HL-60/S4 treated with retinoic acid at 250 ng/mL for 4 days and 3 days (cell line): ENCODE data around the gene HEXD.

Experiments
- in situ Hi-C: fragments of 300-500 bp; cut with MboI; formaldehyde crosslinking; loops from 2 replicates; pipeline ENCODE4 v1.7.0; 2022; ENCODE audit warnings: low sequenced_read_pairs

HEXD gene

DNA sequence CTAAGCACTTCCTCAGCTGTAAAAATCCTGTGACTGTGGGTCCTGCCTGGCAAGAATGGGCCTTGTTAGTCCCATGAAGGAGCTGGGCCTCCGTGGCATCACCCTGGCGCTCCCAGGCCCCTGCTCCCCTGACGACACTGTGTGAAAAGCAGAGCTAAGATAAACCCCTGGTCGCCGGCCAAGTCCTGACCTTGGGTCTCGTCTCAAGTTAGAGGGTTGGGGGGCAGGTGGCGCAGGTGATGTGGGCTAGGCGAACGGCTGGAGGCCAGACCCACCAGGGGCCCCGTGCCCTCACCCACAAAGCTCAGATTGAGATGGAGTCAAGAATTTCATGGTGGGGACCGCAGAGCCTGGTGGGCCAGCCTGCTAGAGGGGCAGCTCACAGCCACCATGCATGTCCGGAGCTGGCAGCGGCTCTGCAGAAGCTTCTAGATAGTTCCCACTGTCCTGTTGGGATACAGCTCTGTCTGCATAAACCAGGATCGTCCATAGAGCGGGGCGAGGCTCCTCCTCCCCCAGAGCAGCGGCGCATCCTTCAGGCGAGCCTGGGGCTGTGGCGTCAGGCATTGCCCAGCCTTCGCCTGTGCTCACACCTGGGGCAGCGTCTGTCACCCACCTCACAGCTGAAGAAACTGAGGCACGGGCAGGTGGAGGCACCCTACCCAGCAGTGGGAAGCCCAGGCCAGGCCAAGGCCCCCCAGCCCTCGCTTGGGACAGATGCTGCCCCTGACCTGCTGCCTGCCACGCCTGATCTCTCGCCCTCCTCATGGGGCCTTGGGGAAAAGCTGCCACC is 20.4 kb downstream of the HEXD start:
- in situ Hi-C loops = loop anchor here (25.0 kb wide), 1 partner anchor 99 kb away; no protein-coding TSS in a partner anchor

DNA sequence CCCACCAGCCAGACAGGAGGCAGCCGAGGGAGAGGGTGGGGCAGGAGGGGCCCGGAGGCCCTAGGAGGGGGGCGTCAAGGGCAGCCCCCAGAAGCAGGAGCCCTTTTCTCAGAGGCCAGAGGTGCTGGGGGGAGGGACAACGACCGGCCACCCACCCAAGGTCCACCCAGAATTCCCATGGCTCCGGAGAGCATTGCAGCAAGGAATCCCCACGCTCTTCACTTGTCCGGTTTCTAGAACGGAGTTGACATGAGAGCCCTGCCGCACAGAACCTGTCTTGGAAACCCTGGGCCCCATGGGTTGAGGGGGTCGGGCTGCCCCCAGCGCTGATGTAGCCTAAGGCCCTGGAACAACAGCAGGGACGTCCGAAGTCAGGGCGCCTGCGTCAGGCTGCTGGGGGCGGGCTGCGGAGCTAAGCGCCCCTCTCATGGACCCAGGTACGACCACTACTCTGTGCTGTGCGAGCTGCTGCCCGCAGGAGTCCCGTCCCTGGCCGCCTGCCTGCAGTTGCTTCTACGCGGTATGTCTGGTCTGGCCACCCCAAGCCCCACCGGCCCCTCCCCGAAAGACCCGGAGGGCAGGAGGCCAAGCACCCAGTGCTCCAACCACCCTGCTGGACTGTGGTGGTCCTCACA is 21.2 kb downstream of the HEXD start:
- in situ Hi-C loops = loop anchor here (25.0 kb wide), 1 partner anchor 98 kb away; no protein-coding TSS in a partner anchor

DNA sequence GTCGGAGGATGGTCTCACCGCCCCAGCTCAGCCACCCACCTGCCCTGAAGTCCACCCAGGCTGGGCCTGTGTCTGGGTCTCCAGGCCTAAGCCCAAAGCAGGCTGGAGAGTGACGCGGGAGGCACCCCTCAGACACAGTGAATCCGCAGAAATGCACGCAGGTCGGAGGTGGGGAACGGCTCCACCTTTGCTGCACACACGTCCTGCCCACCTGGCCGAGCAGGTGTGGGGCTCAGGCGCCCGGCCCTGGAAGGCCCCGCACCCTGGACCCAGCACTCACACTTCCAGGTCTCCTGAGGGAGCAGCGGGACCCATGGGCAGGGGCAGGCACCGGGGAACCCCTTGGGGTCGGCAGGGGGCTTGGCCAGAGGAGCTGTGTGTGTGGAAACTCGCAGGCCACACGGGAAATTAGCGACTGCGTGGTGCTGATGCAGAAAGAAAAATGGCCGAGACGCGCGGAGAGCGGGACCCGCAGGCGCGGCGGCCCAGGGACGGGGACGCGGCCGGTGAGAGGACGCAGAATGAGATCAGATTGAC is 21.8 kb downstream of the HEXD start:
- in situ Hi-C loops = loop anchor here (25.0 kb wide), 1 partner anchor 97 kb away; no protein-coding TSS in a partner anchor

DNA sequence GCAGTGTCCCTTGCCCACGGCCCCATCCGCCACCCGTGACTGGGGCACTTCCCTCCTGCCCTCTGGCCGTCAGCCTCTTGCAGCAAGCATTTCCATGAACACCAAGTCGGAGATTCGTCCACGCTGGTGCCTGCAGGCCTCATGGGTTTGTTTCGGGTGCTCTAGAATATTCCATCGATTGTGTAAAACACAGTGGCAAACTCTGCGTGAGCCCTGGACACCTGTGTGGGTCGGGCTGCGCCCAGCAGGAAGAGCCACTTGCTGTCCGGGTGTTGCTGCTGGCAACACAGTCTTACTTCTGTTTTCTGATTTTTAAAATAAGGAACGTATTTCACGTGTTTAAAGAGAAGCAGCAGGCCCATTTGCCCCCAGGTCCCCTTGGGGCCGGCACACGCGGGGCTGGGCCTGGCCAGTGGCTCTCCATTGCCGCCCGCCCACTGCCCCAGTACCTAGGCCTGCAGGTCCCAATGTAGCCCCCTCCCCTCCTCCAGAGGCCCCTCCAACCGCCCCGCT is 22.4 kb downstream of the HEXD start:
- in situ Hi-C loops = loop anchor here (25.0 kb wide), 1 partner anchor 97 kb away; no protein-coding TSS in a partner anchor

DNA sequence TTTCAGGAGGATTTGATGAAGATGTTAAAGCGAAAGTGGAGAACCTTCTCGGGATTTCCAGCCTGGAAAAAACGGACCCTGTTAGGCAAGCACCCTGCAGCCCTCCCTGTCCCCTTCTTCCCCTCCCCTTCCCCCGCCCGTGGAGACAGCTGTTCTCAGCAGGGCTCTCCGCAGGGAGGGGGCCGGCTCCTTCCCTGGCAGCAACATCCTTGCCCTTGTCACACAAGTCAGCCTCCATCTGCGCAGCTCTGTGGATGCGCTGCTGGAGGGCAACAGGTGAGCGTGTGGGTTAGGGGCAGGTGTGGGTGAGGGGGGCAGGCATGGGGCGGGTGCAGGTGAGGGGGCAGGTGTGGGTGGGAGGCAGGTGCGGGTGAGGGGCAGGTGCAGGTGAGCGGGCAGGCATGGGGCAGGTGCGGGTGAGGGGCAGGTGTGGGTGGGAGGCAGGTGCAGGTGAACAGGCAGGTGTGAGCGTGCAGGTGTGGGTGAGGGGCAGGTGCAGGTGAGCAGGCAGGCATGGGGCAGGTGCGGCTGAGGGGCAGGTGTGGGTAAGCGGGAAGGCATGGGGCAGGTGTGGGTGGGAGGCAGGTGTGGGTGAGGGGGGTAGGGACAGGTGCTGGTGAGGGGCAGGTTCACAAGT is 23.0 kb downstream of the HEXD start:
- in situ Hi-C loops = loop anchor here (25.0 kb wide), 1 partner anchor 96 kb away; no protein-coding TSS in a partner anchor

DNA sequence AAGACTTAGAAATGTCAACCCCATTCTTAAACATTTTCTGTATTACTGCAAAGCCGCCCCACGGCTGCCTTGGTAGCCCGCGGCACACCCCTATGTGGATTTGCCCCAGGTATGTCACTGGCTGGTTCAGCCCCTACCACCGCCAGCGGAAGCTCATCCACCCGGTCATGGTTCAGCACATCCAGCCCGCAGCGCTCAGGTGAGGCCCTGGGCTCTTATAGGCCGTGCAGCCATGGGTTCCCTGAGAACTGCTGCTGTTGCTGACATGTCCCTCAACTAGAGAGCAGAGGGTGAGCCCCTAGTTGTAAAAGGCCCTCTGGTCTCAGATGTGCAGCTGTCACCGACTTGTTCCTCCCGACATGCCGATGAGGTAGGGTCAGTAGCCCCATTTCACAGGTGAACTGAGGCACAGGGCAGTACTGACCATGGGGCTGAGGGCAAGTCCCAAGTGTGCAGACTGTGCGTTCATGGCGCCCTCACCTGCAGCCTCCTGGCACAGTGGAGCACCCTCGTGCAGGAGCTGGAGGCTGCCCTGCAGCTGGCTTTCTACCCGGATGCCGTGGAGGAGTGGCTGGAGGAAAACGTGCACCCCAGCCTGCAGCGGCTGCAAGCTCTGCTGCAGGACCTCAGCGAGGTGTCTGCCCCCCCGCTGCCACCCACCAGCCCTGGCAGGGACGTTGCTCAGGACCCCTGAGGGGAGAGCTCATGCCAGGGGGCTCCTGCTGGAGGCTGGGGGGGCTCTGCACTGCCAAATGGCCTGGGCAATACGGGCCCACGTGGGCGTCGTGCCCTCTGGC is 23.7 kb downstream of the HEXD start:
- in situ Hi-C loops = loop anchor here (25.0 kb wide), 1 partner anchor 95 kb away; no protein-coding TSS in a partner anchor

DNA sequence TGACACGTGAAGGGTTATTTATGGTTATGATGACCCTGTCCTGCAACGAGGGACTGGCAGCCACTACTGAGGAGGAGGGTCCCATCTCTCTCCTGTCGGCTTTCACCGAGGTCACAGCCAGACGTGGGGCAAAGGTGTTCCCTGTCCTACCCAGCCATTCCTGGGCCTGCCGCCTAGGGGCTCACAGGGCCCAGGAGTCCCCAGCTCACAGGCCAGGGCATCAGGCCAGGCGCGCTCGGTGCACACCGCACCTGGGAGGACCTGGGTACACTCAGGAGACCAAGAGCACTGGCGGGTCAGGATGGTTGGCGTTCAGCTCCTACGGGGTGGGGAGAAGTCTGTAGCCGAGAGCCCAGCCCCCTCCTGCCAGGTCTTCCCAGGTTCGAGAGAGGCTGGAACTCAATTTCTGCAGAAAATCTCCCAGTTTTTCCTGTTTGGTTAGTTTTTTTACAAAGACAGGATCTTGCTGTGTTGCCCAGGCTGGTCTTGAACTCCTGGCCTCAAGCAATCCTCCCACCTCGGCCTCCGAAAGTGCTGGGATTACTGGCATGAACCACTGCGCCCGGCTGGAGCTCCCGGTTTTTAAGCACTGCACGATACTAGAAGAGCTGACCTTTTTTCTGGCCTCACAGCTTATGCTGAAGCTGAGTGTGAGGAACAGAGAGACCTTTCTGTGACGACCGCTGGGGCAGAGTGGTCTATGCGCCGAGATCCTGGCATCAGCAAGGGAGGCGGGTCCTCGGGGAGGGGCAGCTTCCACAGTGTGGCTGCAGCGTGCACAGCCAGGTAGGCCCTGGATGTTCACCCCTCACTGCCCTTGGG is 24.7 kb downstream of the HEXD start:
- in situ Hi-C loops = loop anchor here (25.0 kb wide), 1 partner anchor 94 kb away; no protein-coding TSS in a partner anchor

DNA sequence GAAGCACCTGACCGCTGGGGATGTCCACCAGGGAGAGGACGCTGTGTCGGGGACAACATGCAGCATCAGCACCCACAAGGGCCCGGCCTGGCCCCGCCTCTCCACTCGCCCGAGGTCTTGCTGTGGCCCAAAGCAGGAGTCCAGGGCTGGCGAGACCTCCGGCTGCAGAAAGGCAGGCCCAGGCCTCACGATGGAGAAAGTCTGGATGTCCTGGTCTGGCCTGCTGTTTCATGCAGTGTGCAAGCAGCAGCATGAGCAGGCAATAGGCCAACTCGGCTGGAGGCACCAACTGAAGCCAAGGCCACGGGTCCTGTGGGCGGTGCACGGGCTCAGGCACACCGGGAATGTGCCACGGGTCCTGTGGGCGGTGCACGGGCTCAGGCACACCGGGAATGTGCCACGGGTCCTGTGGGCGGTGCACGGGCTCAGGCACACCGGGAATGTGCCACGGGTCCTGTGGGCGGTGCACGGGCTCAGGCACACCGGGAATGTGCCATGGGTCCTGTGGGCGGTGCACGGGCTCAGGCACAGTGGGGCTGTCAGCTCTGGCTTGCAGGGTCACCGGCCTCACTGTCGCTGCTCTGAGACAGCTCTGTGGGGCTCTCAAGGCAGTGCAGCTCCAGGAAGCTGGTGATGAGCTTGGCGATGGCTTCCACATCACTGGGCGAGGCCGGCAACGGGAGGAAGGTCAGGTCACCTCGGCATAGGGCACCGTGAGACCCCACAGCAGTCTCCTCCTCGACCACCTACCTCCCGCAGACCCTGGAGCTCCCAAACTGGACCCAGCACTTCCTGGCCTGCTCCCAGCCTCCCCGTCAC is 25.5 kb downstream of the HEXD start:
- in situ Hi-C loops = loop anchor here (25.0 kb wide), 1 partner anchor 94 kb away; no protein-coding TSS in a partner anchor

DNA sequence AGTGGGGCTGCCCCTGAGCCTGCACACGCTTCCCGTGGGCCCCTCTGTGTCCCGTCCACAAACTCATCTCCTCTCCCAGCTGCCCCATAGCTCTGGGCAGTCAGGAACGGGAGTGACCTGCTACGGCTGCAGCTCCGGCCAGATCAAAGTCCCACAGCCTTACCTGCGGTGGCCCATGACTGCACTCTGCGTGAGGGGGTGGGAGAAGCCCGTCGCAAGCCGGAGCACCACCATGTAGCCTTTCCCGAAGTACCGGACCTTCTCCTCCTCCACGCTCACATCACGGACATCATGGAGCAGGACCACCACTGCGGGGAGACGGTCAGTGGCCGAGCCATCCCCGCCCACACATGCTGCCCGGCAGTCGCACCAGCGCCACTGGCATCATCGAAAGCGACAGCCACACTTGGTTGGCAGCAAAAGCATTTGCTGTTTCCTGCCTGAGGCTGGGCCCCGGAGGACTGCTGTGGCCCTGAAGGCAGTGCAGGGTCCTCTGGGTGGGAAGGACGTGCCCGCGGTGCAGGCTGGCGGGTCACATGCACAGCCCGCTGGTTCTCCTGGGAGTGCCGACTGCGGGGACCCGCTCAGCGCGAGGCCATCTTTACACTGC is 26.2 kb downstream of the HEXD start:
- in situ Hi-C loops = loop anchor here (25.0 kb wide), 1 partner anchor 93 kb away; no protein-coding TSS in a partner anchor

DNA sequence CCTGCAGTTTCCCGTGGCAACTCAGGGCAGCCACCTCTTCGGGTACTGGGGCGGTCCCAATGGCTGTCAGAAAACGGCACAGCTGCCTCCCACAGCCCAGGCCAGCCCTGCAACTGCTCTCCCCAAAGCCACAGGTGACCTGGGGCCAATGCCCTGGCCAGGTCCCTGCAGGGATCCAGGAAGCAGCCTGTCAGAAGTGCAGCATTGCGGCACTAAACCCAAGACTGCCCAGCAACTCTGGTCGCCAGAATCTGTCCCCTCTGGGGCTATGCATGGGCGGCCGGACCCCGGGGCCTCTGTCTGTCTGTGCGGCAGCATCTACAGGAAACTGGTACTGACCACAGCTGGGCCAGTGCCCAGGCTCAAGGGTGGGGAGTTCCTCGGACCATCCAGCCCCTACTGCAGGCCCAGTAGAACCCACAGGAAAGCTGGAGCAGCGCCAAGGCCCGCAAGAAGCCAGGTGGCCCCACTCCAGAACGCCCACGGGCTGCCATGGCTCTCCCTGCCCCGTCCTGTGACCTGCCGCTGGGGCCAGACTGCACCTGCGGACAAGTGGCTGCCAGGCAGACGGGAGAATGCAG is 26.9 kb downstream of the HEXD start:
- in situ Hi-C loops = loop anchor here (25.0 kb wide), 1 partner anchor 92 kb away; no protein-coding TSS in a partner anchor

DNA sequence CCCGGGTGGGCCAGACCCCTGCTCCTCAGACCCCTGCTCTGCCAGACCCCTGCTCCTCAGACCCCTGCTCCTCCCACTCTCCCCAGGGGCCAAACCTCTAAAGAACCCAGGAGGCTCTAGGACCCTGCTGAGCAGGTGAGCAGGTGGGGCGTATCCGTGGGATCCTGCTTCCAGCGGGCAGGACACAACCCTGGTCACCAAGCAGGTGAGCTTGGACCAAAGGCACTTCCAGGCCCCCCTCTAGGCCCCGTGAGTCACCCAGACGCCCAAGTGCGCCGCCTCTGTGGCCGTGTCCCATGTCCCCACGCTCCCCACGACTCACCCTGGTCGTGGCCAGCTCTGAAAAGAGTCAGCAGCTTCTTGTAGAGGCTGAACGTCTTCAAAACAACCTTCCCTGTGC is 27.4 kb downstream of the HEXD start:
- in situ Hi-C loops = loop anchor here (25.0 kb wide), 1 partner anchor 92 kb away; no protein-coding TSS in a partner anchor

DNA sequence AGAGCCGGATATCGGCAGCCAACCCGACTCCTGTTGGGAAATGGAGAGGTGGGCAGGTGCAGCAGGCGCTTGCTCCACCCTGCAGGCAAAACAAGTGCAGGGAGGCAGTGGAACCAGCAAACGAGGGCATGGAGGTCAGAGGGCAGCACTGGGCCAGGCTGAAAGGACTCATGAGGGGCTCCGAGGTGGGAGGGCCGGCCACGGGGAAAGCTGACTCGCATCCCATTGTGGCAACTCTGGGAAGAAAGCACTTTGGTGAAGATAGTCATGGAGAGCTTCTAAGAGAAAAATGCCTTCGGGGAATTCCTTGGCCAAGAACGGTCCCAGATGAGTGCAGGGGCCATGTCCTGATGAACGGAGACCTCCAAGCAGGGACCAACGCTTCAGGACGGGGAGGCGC is 28.0 kb downstream of the HEXD start:
- in situ Hi-C loops = loop anchor here (25.0 kb wide), 1 partner anchor 91 kb away; no protein-coding TSS in a partner anchor

DNA sequence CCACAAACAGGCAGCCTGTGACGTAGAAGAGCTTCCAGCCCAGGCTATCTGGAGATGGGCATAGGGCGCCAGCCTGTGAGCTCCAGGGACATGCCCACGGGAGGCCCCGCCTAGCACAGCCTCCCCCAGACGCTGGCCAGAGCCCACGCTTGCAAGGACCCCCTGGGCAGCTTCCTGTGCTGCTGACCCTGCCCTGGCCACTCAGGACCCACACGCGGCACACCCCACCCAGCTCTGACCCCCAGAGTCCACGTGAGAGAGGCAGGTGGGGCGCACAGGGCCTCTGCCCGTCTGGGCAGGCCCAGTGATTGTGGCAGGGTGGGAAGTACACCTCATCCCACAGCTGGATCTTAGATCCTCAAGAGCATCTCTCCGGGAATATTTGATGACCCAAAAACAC is 28.5 kb downstream of the HEXD start:
- in situ Hi-C loops = loop anchor here (25.0 kb wide), 1 partner anchor 91 kb away; no protein-coding TSS in a partner anchor

DNA sequence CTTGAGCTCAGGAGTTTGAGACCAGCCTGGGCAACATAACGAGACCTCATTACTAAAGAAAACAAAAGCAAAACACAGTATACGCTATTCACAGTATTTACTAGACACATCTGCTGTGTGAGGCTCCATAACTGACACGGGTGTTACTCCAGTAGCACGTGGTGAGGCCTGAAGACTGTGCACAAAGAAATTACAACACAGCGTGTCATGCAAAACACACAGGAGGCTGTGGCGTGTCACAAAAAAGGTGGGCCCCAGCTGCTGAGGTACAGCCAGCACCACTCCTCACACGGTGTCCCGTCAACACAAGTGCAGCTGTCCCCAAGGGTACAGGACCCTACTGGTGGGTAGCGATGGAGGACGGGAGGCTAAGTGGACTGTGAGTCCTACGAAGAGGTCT is 29.7 kb downstream of the HEXD start:
- in situ Hi-C loops = loop anchor here (25.0 kb wide), 1 partner anchor 89 kb away; no protein-coding TSS in a partner anchor

DNA sequence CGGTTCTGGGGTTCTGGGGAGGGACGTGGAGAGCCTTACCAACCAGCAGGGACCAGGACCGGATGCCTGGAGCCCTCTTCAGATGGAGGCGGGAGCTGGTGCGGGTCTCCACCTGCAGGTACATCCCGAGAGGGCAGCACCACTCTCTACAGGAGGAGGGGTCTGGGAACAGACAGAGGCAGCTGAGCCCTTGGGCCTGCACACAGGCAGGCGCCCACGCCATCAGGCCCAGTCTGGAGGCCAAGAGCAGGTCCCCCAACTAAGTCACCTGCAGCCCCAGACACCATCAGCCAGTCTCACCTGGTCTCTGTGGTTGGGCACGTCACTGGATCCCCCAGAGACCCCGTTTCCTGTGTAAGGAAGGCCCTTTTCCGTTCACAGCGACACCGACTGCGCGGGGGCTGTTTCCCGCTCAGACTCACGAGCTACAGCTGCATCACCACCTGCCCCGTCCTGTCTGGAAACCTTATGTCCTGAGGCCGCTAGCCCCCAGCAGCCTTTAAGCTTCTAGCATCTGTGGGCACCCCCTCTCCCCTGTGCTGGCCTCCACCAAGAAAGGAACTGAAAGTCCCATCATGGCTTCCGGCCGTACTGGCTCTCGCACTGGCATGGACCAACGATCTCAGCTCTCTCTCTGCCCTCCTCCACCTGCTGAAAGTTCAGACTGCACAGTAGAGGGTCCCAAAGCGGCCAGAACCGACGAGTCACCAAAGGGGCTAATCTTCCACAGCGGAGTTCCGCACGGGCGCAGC is 31.2 kb downstream of the HEXD start:
- in situ Hi-C loops = loop anchor here (25.0 kb wide), 1 partner anchor 88 kb away; no protein-coding TSS in a partner anchor

DNA sequence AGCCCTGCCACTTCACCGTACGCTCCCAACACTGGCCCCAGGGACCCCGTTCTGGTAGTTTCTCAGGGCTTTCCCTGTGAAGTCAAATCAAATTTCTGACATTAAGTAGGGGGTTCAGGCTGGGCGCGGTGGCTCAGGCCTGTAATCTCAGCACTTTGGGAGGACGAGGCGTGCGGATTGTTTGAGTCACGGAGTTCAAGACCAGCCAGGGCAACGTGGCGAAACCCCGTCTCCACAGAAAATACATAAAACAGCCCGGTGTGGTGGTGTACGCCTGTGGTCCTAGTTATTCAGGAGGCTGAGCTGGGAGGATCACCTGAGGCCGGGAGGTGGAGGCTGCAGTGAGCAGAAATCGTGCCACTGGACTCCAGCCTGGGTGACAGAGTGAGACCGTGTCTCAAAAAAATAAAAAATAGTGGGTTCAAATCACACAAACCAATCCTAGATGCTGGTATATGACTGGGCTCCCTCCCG is 31.8 kb downstream of the HEXD start:
- in situ Hi-C loops = loop anchor here (25.0 kb wide), 1 partner anchor 87 kb away; no protein-coding TSS in a partner anchor
